ENCODE results near the gene GIMAP6. TPM values are rescaled to one million over a fixed set of nuclear protein-coding genes. Genes with fewer than 3 reads are reported as not detected.
"Not testable (repeated sequence)": the region's sequence is repeated elsewhere in the genome, so short reads cannot be mapped to it uniquely, and the experiment has no call there.

Gene GIMAP6
- total RNA-seq, 2 experiments from 2014 or later = 26.5 to 27.4 TPM

DNA sequence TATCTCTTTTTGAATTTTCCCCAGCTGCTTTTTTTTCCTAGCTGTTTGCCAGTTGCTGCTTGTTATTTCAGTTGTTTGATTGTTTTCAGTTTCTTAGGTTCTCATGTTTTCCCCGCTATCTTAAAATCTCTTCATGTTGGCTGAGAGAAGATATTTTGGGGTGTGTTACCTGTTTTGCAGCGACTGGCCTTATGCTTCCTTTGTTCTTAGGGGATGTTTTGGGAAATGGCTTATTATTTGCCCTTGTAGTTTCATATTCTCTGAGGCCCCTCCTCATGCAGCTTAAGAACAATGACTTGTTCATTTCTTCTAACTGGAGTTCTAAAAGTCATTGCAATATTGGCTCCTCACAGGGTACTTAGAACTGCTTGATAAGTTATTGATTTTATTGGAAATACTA, 28.6 kb downstream of the GIMAP6 start:
- CTCF ChIA-PET, POLR2A ChIA-PET: not testable (repeated sequence)

DNA sequence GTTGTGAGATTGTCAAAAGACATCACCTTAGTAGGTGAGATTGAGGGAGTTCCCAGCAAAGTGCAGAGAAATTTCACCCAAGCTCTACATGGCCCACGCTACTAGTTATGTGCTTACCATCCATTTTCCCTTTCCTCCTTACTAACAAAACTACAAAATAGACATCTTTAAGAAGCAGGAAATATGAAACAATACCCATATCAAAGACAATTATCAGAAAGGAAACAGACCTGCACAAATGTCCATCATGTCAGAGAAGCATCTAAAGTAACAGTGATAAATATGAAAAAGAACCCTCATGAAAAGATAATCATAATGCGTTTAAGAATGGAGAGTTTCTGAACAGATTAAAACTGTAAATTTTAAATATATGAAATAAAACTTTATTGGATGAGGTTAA, 36.8 kb downstream of the GIMAP6 start:
- POLR2A ChIA-PET = no interaction called here
- CTCF ChIA-PET = no interaction called here

DNA sequence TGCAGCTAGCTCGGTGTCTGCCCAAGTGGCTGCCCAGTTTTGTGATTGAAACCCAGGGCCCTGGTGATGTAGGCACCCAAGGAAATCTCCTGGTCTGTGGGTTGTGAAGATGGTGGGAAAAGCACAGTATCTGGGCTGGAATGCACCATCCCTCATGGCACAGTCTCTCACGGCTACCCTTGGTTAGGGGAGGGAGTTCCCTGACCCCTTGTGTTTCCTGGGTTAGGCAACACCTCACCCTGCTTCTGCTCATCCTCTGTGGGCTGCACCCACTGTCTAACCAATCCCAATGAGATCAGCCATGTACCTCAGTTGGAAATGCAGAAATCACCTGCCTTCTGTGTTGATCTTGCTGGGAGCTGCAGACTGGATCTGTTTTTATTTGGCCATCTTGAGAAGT, 37.4 kb downstream of the GIMAP6 start:
- CTCF ChIA-PET = no interaction called here

DNA sequence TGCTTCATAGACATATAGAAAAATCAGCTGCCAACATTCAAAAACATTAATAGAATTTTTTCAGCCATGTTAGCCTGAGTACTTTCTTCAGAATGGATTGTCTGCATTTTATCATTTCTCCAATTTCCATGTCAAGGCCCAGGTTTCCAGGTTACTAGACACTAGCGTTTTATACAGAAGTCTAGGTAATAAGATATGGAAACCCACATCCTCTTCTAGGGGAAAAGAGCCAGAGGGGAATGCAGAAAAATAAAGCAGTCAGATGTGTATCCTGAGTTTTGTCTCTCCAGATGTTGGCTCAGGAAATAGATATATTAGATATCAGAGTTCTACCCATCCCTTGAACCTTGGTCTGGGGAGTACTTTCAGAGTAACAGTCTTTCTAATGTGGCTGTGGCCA, 44.6 kb downstream of the GIMAP6 start:
- POLR2A ChIA-PET = no interaction called here
- CTCF ChIA-PET = interaction anchor here (1.3 kb wide), 1 partner anchor 161 kb away, joined by 3 read pairs; no protein-coding TSS in a partner anchor

More for the DNA sequence above, 37.4 kb downstream of the GIMAP6 start:
- POLR2A ChIA-PET = interaction anchor here (0.6 kb wide), 1 partner anchor 36 kb away, joined by 4 read pairs; no protein-coding TSS in a partner anchor

DNA sequence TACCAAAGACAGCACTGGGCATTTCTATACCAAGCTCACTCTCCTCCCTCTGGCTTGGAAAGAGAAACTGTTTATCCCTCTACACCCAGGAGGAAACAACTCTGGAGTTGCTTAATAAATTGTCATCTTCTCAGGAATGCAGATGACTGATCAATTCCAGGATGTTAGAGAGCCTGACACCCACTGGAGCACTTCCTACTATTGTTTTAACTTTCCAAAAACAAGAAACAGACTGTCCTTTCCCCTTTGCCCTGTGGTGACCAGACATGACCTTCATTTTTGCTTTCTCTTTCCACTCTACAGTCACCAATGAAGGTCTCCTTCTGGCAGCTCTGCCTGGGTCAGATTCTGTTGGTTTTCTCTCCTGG, 45.4 kb downstream of the GIMAP6 start:
- POLR2A ChIA-PET = no interaction called here
- CTCF ChIA-PET = interaction anchor here (1.3 kb wide), 1 partner anchor 162 kb away, joined by 3 read pairs; no protein-coding TSS in a partner anchor

DNA sequence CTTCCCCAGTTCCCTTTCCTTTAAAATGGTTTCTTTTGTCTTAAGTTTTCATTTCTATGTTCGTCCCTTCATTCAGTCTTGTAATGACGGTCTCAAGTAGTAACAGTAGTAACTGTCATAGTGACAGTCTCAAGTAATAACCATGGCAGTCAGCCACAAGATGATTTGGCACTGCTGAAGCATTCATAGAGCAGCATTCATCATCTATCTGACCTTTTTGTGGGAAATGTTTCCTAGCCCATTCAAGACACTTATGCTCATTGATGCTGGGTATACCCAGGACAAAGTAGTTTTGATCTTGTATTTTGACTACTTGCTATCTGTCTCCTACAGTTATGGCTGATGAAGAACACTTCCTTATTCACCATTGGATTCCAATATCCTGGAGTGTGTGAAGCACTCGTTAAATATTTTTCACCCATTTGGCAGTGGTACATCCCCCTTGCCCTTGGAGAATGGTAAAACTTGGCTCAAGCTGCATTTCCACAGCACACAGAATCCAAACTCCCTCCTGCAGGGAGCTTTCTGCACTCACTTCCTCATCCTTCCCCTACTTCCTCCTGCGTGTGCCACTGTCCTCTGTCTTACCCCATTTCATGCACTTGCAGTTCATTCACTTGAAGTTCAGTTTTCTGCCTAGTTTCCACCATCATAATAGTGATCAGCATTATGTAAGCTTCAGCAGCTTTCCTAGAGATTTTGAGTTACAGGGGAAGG, 46.0 kb downstream of the GIMAP6 start:
- ChIA-PET CTCF (interaction anchor here (1.3 to 2.1 kb wide), 2 partner anchors 19 to 162 kb away, joined by 3 to 4 read pairs; partner anchors contain the start of gene GIMAP4), POLR2A (no interaction called here)

DNA sequence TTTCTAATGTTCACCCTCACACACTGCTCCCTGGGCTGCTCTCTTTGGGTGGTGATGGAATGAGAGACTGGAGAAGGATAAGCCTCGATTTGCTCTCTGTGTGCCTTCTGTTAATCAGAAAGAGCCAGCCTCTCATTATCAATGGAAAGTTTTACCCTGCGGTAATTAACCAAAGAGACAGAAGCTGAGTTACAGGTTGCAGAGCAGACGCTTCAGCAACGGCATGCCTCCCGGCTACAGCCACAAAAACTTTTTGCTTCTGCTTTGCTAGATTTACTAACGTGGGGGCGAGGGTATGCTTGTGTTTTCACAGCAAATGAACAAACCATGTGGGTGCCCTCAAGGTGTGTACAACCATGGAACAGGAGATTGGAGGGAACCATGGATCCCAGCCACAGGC, 47.0 kb downstream of the GIMAP6 start:
- CTCF ChIA-PET = interaction anchor here (2.1 kb wide), 1 partner anchor 18 kb away, joined by 4 read pairs; the partner anchor contains the start of gene GIMAP4
- POLR2A ChIA-PET = interaction anchor here (0.6 kb wide), 1 partner anchor 146 kb away, joined by 3 read pairs; no protein-coding TSS in a partner anchor

DNA sequence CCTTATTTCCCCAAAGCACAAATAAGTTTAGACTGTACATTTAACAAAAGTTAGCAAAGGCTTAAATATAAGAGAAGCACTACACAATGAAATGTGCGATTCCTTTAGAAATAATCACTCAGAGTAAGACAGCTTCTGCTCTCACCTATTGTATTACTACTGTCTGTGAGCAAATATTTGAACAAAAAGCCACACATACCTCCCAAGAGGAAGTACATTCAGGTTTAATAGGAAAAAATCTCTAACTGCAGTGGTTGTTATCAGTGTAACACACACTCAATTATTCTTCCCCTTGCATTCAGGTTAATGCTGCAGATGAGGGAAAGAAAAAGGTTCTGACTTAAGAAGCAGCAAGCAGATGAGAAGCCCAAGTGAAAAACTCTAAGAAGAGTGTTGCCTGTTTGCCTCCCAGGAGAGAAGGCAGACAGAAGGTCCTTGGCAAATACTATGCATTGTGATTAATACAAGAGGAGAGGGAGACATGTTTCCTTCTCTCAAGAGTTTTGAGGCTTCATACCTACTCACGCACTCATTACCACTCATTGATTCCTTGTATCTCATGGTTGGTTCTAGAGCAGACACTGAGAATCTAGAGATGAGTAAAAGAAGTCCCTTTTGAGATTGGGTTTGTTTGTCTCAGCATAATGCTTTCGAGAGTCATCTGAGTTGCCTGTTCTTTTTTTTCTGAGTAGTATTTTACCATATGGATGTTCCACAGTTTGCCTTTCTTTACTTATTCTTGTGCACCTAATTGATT, 51.4 kb downstream of the GIMAP6 start:
- CTCF ChIA-PET = interaction anchor here (1.0 kb wide), 1 partner anchor 132 kb away, joined by 3 read pairs; no protein-coding TSS in a partner anchor
- POLR2A ChIA-PET = no interaction called here

DNA sequence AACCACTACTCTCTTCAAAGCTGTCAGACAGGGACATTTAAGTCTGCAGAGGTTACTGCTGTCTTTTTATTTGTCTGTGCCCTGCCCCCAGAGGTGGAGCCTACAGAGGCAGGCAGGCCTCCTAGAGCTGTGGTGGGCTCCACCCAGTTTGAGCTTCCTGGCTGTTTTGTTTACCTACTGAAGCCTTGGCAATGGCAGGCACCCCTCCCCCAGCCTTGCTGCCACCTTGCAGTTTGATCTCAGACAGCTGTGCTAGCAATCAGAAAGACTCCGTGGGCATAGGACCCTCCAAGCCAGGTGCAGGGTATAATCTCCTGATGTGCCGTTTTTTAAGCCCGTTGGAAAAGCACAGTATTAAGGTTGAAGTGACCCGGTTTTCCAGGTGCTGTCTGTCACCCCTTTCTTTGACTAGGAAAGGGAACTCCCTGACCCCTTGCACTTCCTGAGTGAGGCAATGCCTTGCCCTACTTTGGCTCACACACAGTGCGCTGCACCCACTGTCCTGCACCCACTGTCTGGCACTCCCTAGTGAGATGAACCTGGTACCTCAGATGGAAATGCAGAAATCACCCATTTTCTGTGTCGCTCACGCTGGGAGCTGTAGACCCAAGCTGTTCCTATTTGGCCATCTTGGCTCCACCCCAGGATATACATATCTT, 52.1 kb downstream of the GIMAP6 start:
- POLR2A ChIA-PET = not testable (repeated sequence)

More for the DNA sequence above, 52.1 kb downstream of the GIMAP6 start:
- CTCF ChIA-PET = not testable (repeated sequence)

Other genes starting within 250 kb of the GIMAP6 start
- 1 to 10 TPM; 6.6 to 7.5 TPM for gene GIMAP8, start 181.8 kb downstream of the GIMAP6 start, total RNA-seq
- 10 to 100 TPM; 19.2 to 19.7 TPM for gene GIMAP7, start 117.5 kb downstream of the GIMAP6 start, total RNA-seq
- gene GIMAP4, start 65.0 kb downstream of the GIMAP6 start, total RNA-seq = 10 to 100 TPM; 26.3 to 30.9 TPM
- gene GIMAP2, start 53.3 kb upstream of the GIMAP6 start, total RNA-seq = 10 to 100 TPM; 30.6 to 32.1 TPM
- 1 to 10 TPM; 3.6 to 4.7 TPM for gene GIMAP1, start 84.2 kb upstream of the GIMAP6 start, total RNA-seq
- gene GIMAP5, start 105.0 kb upstream of the GIMAP6 start, total RNA-seq = 10 to 100 TPM; 60.1 to 61.0 TPM
- not detected for gene TMEM176B, start 168.0 kb upstream of the GIMAP6 start, total RNA-seq
- not detected for gene TMEM176A, start 168.4 kb upstream of the GIMAP6 start, total RNA-seq
- gene AOC1, start 220.1 kb upstream of the GIMAP6 start, total RNA-seq = not detected